Stimulated activated CD8-positive, alpha-beta memory T cell treated with anti-CD3 and anti-CD28 coated beads, Interleukin-12 subunit alpha, Interleukin-12 subunit beta, amount 100 ng/mL, for 4 hours (primary cell): ENCODE data around the gene FSD1L.

Source experiments
- DNase-seq: peaks from one replicate; pipeline ENCODE4 v3.0.0-alpha.2; 2020; ENCODE audit warnings: low read depth

The FSD1L gene

DNA sequence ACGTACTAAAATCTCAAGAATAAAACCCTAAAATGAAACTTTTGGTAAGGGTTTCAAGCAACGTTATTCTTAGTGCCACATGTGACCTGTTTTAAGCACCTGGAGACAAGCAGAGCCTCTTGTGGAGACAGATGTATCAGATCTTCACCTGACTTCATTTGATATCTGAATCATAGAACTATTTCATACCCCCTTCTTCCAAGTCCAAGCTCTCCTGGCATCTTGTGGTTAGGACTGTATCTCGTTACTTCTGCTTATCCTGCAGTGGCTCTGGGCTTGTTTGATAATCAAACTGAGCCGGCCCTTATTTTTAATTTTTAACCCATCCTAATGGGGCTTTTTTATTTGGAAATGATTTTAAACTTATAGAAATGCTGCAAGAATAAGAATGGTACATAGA, 11.1 kb upstream of the FSD1L start:
- DNase-seq: no peak

DNA sequence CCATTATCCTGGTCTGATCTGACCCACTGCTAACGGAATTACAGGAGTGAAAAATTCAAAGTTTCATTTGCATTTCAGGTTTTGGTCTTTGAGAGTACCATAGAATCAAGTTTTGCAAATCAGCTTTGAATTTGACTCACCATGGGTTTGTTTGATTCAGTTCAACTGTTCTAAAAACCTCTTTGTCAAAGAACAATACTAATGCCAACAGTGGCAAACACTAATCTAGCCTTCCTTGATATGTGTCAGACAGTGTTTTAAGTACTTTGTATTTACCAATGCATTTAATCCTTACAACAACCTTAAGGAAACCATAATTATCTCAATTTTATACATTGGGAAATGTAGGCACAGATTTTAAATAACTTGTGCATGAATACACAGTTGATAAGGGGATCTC, 10.1 kb upstream of the FSD1L start:
- DNase-seq: no peak

DNA sequence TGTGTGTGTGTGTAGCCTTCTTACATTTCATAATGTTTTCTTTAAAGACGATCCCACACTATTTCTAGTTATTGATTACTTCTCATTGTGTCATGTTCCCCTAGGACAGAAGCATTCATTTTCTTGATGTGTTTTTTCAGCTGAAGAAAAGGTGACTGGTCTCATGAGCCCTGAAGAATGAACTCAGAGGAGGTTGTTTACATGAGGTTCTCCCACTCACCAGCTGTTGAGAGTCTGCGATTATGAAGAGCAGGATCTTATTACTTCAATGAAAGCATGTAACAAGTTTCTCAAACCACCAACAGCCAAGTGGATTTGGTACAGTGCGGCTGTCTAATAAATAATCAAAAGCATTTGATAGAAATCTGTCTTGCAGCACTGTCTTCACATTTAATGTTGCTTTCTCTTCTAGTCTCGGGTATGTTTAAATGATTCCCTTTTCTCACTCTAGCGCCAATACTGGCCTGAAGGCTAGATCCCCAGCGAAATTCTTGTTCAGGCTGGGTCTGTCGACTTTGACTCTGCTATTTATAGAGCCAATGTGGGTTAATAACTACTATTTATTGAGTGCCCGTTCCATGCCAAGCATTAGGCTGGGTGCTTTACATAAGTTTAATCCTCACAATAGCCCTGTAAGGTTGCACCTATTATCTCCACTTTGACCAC, 9.6 kb upstream of the FSD1L start:
- DNase-seq: no peak

DNA sequence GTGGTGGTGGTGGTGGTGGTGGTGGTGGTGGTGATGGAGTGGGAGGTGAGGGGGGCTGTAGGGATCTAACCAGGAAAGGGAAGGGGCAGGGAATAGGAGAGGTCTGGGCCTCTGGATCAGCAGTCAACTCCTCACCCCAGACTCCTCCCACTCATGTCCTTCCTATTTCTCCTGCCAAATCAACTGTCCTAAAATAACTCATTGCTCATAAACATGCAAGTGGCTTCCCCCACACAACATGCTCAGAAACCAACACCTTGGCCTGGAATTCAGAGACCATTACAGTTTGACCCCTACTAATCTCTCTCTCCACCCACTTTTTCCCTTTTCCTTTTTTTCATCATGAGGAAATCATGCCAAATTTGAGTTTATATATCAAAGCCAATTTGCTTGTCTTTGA, 8.4 kb upstream of the FSD1L start:
- DNase-seq: no peak

DNA sequence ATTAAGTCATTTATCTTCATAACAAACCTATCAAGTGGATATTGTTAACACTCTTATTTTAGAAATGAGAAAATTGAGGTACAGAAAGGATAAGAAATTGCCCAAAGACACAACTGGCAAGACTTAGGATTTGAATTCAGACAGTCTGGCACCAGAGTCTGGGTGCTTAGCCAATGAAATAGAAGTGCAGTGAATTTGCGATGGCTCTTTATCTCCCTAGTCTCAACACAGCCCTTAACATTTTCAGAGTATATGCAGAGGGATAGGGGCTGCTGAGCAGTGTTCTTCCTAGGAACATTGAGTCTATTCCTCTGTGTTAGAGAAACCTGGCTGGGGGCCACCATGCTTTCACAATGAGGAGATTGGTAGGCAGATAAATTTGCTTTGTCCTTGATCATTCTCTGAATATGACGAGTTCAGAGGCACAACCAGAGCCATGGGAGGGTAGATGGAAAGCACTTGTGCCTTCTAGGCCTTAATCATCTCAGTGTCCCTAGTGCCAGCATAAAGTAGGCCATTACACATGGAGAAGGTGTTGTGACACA, 6.1 kb upstream of the FSD1L start:
- DNase-seq: no peak

DNA sequence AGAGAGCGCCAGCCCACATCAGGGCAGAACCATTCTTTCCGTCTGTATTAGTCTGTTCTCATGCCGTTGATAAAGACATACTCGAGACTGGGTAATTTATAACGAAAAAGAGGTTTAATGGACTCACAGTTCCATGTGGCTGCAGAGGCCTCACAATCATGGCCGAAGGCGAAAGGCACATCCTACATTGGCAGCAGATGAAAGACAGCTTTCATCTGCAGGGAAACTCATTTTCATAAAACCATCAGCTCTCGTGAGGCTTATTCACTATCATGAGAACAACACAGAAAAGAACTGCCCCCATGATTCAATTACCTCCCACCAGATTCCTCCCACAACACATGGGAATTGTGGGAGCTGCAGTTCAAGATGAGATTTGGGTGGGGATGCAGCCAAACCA, 4.7 kb upstream of the FSD1L start:
- no peak for DNase-seq

DNA sequence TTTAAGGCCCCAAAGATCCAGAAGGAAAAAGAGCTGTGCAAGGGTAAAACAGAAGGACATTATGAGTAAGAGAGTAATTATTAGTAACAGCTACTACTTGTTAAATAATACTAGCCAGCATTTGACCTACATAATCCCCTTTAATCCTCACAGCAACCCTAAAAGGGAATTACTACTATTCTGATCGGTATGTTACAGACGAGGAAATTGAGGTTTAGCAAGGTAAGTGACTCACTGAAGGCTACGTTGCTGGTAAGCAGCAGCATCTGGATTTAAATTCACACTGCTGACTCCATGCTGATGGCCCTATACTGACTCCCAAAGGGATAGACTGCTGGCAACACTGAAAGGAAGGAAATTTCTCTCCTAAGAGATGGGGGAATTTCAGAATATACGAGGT, 3.7 kb upstream of the FSD1L start:
- DNase-seq: no peak

DNA sequence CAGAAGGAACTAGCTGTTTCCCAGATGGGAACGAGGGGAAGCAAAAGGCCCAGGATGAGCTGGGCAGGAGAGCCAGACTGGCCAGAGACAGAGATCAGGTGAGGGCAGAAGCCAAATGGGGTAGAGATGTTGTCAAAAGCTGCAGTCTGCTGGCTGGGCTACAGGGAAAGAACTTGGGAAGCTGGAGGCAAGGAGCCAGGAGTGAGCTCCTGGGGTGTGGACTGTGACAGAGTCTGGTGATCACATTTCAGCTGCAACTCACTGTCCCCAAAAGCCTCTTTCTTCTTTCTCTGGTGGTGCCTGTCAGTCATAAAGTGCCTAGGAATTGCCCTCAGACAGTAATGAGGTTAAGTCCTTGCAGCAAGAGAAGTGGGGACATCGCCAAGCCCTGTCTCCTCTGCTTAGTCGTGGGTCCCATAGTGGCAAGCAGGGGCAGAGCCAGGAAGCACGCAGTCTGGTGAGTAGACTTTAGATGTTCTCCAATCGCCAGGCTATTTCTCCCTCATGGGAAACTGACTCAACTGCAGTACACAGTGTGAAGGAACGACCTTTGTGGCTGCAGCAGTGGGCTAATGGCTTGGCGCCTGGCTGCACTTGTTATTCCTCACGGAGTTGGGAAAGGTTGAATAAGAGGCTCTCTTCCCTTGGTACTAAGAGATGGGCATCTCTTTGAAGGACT, 2.5 kb upstream of the FSD1L start:
- no peak for DNase-seq

DNA sequence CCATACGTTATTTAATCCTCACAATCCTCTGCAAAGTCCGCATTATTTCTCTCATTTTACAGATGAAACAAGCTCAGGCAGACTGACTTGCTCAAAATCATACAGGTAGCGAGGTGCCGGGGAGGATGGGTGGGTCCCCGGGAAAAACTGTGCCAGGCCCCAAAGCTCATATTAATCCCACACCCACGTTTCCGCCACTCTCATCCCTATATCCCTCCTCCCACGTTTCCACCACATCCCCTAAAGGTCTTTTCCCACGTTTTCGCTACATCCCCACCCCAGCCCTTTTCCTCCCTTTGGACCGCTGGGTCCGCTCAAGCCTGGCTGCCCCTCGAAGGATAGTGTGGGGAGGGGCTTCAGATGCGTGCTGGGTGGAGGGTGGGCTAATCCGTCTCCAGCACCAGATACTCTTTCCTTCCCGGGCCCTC, 434 bp upstream of the FSD1L start:
- DNase-seq: no peak

DNA sequence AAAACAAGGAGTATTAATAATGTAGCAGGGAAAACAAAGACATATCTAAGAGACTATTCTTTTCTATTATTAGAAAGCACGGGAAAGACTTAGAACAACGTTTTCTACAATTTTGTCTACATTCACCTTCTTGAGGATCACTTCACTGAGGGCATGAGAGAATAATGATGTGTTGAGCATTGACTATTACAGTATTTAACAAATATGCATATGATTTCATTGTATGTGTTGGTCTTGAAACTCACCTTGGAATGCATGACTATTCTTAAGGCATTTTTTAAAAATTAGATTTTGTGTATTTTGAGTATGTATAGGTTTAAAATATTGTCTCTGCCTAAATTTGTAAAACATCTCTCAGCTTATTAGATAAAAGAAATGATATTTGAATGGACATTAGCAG, 1.2 kb downstream of the FSD1L start:
- DNase-seq: no peak

DNA sequence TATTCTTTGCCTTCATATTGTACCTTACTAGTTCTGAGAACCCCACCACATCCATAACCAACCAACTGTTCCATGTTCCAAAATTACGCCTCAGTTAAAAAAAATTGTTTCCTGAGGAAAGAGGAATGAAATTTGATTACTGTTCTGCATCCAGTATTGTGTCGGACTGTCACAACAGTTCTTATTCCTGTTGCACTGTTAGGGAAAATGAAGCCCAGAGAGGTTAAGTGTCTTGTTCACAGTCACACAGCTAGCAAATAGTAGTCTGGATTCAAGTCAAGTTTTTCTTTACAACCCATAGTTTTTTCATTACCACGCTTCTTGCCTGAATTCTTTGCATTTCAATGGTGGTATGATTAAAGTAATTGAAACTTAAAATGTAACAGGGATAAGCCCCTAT, 4.4 kb downstream of the FSD1L start:
- DNase-seq: no peak

DNA sequence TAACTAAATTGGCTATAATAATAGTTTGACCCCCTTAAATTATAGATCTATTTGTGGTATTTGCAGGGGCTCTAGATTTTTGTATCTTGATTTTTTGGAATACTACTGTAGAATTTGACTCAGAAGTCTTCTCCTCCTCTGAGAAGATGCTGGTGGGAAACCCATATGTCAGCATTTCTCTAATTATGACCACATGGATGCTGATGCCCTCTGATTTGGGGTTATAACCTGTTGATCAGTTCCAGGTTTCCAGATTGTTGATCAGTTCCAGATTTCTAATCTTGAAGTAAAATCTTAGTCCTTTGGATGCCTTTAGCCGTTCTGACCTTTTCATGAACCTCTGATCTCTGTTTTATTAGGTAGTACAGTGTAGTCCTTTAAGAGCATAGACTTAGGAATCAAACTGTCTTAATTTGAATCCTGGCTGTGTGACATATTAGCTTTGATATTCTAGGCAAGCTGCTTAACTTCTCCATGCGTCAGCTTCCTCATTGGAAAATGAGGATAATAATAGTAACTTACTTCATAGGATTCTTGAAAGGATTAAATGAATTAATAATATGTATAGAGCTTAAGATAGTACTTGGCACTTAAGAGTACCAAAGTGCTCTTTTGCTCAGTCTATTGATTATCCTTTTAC, 8.1 kb downstream of the FSD1L start:
- no peak for DNase-seq

DNA sequence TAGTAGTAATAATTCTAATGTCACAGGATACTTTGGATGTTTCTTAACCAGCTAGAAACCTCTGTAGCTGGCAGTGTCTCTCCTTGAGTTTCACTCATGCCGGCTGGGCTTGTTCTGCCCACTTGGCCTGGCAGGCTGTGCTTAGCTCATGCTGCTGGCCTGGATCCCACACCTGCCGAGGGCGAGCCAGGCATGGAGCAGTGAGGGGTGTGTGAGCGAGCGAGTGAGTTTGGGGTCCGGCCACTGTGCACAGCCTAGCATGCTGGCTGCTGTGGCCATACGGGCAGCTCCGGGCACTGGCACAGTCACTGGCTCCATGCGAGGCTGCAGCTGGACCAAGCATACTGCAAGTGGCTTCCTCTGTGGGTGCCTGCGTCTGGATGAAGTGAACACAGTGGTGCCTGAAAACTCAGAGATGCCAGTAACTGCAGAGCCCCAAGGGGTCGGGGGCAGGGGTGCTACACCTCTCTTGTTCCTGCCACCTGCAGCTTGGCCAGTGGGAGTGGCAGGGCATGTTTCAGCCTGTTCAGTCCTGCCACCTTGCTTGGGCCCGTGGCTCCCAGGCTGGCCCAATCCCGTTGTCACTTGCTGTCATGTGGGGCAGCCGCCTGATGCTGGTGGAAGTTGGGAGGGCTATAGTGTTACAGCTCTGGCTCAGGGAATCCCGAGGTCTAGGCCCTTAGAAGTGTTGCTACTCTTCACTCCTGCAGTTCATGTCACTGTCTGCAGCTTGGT, 9.9 kb downstream of the FSD1L start:
- DNase-seq: no peak

DNA sequence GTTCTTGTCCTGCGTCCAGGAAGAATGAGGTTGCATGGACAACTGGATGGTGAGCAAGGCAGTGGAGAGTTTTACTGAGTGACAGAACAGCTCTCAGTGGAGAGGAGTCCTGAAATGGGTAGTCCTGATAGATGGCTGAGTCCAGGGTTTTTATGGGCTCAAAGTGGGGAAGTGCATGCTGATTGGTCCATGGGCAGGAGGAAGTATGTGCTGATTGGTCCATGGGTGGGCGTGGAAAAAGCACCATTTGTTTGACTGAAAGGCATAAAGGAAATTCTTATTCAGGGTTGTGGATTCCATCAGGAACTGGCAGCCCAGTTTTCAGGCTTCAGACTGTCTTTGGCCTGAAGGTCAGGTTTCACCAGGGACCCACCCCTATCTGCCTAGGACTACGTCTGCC, 10.6 kb downstream of the FSD1L start:
- DNase-seq: no peak

DNA sequence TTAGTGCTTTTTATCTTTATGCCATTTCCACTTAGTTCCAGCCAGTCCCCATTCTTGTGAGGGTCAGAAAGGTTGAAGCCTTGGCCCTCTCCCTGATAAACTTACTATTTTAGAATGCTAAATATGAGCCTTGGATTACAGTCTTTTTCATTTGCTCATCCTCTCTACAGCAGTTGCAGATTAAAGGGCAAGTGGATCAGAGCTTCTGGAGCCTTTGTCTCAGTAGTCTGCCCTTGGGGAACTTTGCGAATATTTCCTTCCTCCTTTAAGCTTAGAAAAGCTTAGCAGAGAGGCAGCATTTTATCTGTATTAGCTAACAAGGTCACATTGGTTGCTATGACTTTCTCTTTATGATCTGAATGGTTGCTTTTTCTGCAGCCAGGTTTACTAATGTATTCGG, 11.5 kb downstream of the FSD1L start:
- DNase-seq: no peak

DNA sequence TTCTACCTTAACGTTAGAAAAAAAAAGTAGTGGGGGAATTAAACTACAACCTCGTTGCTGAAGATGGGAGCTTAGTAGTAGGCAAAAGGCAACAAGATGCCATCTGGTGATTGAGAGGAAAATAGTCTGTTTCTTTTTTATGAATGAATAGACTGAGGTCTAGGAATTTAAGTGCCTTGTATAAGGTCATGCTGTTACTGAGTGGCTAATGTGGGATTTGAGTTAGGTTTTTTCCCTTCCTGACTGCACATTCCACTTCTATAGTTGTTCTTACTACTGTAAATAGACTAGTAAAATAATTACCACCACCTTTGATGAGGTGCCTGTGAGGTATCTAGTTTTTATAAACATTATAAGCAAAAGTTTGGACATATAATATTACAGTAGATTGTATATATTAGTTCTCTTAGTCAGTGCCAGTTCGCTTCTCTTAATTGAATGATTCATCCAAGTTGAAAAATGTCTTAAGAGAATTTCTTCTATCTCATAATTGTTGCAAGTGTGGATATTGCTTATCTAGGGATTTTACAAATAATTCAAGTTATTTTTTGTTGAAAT, 19.1 kb downstream of the FSD1L start:
- DNase-seq: no peak

DNA sequence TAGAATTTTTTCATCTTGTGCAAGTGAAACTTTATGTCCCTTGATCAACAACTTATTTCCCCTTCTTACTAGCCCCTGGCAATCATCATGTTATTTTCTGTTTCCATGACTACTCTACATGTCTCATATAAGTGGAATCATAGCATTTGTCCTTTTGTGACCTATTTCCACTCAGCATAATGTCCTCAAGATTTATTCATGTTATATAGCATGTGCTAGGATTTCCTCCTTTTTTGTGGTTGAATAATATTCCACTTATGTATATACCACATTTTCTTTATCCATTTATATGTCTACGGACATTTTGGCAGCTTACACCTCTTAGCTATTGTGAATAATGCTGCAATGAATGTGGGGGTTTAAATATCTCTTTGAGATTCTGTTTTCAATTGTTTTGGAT, 21.0 kb downstream of the FSD1L start:
- no peak for DNase-seq

DNA sequence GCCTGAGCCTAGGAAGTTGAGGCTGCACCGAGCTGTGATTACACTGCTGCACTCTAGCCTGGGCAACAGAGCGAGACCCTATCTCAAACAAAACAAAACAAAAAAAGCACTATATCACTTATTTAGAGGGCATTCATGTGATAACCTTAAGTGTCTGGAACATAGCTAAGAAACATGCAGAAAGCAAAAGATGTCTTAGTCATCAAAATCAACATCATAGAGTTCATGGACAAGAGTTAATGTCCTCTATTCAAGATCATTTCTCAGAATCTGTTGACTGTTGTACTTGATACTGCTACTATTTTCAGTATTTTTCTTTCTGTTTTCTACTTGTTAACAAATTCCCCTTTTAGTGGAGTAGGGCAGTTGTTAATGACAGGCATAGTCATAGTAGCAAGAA, 25.4 kb downstream of the FSD1L start:
- DNase-seq: no peak

DNA sequence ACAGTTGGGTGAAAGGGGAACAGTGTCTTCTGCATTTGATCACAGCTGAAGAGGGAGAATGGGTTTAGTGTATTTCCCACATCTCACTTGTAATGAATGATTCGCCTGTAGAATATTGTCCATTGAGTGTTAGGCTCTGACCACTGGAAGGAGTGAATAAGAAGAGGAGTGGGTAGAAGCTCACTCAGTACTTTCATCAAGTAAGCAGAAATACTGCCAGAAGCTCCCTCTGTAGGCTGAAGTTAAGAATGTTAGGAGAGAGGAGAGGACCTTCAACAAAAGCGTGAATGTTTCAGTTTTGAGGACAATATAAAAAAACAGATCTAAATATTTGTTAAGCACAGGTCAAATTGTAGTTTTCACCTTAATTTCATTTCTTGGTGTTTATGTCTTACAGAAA, 27.5 kb downstream of the FSD1L start:
- no peak for DNase-seq

DNA sequence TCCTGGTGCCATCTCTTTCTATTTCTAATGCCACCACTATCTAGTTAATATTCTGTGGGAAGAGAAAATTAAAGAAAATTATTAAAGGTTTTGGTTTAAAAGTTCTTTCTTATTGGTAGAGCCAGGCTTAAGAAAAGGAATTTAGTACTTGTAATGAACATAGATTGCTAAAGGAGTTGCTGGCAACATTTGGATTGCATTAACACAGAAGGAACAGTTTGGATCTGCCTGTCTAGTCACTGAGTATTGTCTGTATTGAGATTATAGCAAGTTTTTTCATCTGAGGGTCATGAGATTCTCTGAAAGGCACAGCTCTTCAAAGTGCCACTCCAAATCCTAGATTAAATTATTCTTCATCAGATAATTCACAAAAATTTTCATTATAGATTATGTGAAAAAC, 32.0 kb downstream of the FSD1L start:
- no peak for DNase-seq

DNA sequence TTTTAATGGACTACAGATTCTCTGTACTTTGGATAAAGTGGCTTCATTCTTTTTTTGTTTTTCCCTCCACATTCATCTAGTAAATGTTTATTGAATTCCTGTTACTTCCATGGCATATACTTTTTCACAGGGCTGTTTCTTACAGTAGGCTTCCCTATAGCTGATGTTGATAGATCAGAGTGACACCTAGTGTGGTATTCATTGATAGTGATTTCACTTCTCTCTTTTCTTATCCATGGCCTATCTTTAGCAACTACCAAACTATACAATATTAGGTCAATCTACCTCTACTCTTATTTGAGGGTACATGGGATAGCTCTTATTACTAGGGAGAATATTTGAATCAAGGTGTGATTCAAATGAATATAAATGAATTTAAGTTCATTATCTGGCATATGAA, 35.8 kb downstream of the FSD1L start:
- DNase-seq: no peak

DNA sequence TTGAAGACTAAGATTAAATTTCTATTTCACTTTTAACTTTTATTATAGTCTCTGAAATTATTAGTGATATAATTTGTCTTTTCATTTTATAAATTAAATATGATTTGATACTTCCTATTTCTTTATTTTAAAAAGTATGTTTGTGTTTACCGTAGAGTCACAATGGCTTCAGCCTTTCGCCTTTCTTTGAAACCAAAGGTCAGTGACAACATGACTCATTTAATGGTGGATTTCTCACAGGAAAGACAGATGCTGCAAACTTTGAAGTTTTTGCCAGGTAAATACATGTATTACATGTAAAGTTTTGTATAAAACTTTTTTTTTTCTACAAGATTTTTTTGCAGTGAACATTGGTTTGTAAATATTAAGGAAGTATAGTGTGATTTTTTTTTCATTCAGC, 36.4 kb downstream of the FSD1L start:
- no peak for DNase-seq
